ENCODE data around the gene PDLIM1.
"Not testable (repeated sequence)": the region's sequence is repeated elsewhere in the genome, so short reads cannot be mapped to it uniquely, and the experiment has no call there.

- not testable (repeated sequence) for TF ChIP-seq EZH2 (IDR thresholded peaks at IDR 0.05; ENCODE audit: insufficient read depth, poor library complexity, severe bottlenecking); EZH2phosphoT487 (IDR thresholded peaks at IDR 0.05; ENCODE audit: insufficient read depth, low read depth)
Observed at GRCh38 chr10:95230677-95231586, 59.9 kb downstream of the PDLIM1 start.
